Left forelimb (tissue), 1 donor: ENCODE data around the gene FBXW7.

Experiments used
- DNase-seq: peaks from one replicate; pipeline ENCODE4 v3.0.0-alpha.2; 2018; ENCODE audit warnings: low spot score

The FBXW7 gene

GRCh38 chr4:152369902-152370295 lies 166.0 kb downstream of the FBXW7 start:
- DNase-seq = no peak

DNA sequence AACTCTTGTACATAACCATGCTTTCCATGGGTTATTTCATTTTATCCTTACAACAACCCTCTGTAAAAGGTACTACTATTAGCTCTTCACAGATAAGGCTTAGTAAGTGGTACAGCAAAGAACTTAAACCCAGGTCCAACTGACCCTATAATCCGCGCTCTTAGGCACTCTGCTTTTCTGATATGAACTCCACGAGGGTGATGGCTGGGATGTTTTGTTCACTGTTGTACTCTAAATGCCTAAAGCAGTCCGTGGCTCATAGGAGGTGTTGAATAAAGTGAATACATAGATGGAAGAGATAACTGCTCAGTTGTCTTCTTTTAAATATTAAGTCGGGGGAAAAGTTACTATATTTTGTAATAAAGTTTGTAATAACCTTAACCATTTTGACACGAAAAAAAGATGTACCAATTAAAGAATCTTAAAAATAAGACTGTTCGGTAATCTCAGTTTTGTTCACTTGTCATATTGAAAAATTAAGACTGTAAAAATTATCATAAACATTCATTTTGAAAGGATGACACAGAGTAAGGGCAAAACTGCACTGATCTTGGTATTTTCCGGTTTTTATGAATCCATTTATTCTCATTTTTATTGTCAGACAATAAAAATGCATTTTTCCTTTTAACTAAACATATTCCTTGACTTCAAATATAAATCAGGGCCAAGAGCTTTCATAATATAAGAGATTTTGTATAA lies 166.5 kb downstream of the FBXW7 start:
- no peak for DNase-seq

GRCh38 chr4:152368001-152368400 lies 167.9 kb downstream of the FBXW7 start:
- no peak for DNase-seq

GRCh38 chr4:152364883-152365282 lies 171.0 kb downstream of the FBXW7 start:
- DNase-seq = no peak

GRCh38 chr4:152364383-152364782 lies 171.5 kb downstream of the FBXW7 start:
- no peak for DNase-seq

- no peak for DNase-seq
These were observed 172.0 kb downstream of the FBXW7 start for GRCh38 chr4:152363904-152364303.

DNA sequence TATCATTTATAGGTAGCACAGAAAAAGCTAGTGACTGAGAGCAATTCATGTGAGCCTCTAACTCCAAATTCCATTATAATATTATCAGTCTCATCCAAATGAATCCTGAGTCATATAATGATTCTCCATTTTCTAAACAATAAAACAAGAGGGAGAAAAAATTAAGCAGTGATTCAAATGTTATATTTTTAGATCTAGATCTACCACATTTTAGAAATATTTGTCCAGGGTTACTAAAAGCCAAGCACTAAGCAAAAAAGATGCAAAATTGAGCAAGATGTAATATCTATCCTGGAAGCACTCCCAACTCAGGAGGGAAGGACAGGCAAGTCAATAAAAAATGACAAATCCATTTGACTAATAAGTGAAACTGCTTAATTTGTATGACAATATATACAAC lies 172.8 kb downstream of the FBXW7 start:
- DNase-seq = no peak

- DNase-seq = no peak
These were observed 175.9 kb downstream of the FBXW7 start for GRCh38 chr4:152360045-152360410.

DNA sequence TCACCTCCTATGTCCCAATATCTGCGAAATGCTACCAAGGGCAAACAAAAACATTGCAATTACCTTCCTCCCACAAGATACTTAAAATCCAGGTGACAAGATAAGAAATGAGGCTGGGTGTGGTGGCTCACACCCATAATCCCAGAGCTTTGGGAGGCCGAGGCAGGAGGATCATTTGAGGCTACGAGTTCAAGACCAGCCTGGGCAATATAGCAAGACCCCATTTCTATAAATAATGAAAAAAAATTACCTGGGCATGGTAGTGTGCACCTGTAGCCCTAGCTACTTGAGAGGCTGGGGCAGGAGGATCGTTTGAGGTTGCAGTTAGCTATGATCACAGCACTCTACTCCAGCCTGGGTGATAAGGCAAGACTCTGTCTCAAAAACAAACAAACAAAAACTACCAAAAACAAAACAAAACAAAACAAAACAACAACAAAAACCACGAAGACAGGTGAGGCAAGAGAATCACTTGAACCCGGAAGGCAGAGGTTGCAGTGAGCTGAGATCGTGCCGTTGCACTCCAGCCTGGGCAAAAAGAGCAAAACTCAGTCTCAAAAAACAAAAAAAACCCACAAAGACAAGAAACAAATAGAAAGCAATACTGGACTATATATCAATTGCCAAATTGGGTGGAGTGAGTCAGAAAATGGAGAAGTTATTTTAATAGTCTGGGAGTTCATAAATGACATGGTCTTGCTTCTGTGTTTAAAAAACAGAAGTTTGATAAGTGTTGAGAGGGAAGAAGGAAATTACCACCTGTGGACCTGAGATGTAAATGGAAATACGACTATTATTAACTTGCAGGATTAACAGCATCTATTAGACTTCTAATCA lies 176.5 kb downstream of the FBXW7 start:
- no peak for DNase-seq

DNA sequence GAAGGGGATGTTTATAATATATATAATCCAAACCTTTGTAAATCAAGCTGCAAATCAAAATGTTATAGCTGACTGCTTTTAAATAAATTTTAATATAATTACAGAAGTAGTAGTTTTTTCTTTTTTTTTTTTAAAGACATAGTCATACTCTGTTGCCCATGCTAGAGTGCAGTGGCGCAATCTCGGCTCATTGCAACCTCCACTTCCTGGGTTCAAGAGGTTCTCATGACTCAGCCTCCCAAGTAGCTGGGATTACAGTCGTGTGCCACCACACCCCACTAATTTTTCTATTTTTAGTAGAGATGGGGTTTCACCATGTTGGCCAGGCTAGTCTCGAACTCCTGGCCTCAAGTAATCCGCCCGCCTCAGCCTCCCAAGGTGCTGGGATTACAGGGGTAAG lies 178.7 kb downstream of the FBXW7 start:
- DNase-seq = no peak

DNA sequence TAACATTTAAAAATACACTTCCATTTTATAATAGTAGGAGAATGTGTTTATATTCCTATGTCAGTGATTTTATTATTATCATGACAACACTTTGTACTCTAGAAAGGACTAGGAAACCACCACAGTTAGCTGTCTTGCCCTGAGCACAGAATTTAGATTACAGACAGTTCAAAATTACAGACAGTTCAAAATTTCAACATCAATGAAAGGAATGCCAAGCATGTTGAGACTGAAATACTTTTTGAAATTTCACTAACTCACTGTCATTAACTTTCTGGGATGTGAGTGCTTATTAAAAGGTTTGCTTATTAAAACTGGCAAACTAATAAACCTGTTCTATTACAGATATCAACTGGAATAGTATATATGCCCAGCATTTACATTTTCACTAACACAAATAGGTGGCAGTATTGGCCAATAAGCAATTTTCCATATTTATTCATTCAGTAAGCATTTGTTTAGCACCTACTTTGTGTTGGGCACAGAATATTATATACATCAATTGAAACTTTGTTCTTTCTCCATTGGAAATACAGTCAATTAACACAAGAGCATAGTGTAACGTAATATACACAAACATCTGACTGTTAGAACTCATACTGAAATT lies 179.4 kb downstream of the FBXW7 start:
- DNase-seq = no peak

GRCh38 chr4:152352622-152353116 lies 183.2 kb downstream of the FBXW7 start:
- DNase-seq = peak; percentile 76

GRCh38 chr4:152352215-152352614 lies 183.7 kb downstream of the FBXW7 start:
- no peak for DNase-seq

GRCh38 chr4:152351080-152351479 lies 184.8 kb downstream of the FBXW7 start:
- DNase-seq = no peak

GRCh38 chr4:152348670-152349069 lies 187.2 kb downstream of the FBXW7 start:
- DNase-seq = no peak

- DNase-seq = no peak
These were observed 188.9 kb downstream of the FBXW7 start for GRCh38 chr4:152346979-152347378.

- DNase-seq = no peak
These were observed 189.4 kb downstream of the FBXW7 start for GRCh38 chr4:152346526-152346925.

GRCh38 chr4:152344001-152344400 lies 191.9 kb downstream of the FBXW7 start:
- DNase-seq = no peak

- no peak for DNase-seq
These were observed 193.6 kb downstream of the FBXW7 start for GRCh38 chr4:152342293-152342692.

DNA sequence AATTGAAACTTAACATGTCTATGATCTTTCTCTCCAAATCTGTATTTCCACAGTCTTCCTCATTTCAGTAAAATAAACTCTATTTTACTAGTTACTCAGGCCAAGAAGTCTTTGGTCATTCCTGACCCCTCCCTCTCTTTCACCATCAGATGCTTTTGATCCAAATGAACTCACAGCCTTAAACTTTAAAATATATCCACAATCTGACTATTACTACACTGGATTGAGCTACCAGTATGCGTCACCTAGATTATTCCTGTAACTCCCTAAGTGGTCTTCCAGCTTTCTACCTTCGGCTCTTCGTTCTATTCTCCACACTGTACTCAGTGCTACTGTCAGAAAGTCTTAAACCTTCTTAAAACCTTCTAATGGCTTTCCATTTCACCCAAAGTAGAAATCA lies 195.1 kb downstream of the FBXW7 start:
- DNase-seq = no peak

DNA sequence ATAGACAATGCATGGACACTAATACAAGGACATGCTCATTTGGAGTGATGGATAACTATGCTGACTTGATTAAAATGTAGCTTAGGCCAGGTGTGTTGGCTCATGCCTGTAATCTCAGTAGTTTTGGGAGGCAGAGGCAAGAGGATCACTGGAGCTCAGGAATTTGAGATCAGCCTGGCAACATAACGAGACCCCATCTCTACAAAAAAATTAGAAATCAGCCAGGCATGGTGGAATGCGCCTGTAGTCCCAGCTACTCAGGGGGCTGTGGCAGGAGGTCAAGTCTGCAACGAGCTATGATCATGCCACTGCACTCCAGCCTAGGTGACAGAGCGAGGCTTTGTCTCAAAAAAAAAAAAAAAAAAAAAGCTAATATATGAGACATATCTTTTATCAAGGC lies 196.3 kb downstream of the FBXW7 start:
- DNase-seq = no peak

DNA sequence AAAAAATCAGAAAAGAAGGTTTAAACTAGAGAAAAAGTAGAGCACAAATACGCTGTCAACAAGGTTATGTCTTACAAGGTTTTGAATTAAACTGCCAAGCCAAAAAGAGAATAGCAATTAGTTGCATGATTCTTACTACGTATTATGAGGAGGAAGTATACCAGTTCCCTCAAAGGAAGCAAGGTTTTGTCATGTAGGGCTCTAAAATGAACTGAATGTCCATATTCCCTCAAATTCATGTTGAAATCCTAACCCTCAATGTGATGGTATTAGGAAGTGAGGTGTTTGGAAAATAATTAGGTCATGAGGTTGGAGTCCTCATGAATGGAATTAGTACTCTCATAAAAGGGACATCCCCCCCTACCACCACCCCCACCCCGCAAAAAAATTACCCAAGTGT lies 201.0 kb downstream of the FBXW7 start:
- no peak for DNase-seq

DNA sequence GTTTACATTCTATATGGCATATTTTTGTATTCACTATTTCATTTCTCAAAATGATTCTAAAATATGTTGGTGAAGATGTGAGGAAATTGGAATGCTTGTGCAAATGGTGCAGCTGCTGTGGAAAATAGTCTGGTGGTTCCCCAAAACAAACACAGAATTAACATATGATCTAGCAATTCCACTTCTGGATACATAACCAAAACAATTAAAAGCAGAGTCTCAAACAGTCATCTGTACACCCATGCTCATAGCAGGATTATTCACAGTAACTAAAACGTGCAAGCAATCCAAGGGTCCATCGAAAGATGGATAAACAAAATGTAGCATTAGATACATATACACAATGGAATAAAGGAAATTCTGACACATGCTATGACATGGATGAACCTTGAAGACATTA lies 204.8 kb downstream of the FBXW7 start:
- no peak for DNase-seq
